GM12872 (cell line): ENCODE measurements around the gene HOXC5.

ENCODE experiments used
- CTCF ChIP-seq: IDR thresholded peaks from 3 replicates; pipeline ENCODE4 v1.5.1; 2011; ENCODE audit warnings: low read depth, mild to moderate bottlenecking, low read length, moderate library complexity; ENCODE audit not compliant: insufficient read depth

HOXC5 gene

GRCh38 chr12:54032086-54032619, 697 bp upstream of the HOXC5 start:
- no peak for TF ChIP-seq CTCF

- TF ChIP-seq CTCF = no peak
Measured at GRCh38 chr12:54033106-54033979, 493 bp downstream of the HOXC5 start.

GRCh38 chr12:54033980-54034784, 1.3 kb downstream of the HOXC5 start:
- TF ChIP-seq CTCF = no peak

GRCh38 chr12:54034785-54035310, 2.0 kb downstream of the HOXC5 start:
- TF ChIP-seq CTCF = no peak

GRCh38 chr12:54035568-54036264, 2.9 kb downstream of the HOXC5 start:
- TF ChIP-seq CTCF = no peak

GRCh38 chr12:54036620-54037359, 3.9 kb downstream of the HOXC5 start:
- peak; percentile 24; the same call in 1 of the 3 replicates for TF ChIP-seq CTCF
